Tibial nerve (tissue), 4 donors: Measurements from ENCODE around the gene TSPAN15. TPM values are rescaled to one million over a fixed set of nuclear protein-coding genes. Genes with fewer than 3 reads are reported as not detected.

Experiments used
- DNase-seq, 2 donors: peaks; one replicate each; pipeline ENCODE4 v3.0.0-alpha.2; 2019; ENCODE audit warnings: low spot score in 2 of 2
- H3K27ac ChIP-seq, 4 donors: fragments of 200-600 bp; sonication (generic) in 3 of 4; one replicate each; pipeline ENCODE4 v1.5.1; 2017 to 2019; ENCODE audit warnings: mild to moderate bottlenecking in 1 of 4
- H3K27me3 ChIP-seq, 2 donors: fragments of 200-600 bp; sonication (generic) in 1 of 2; one replicate each; pipeline versions ENCODE4 v1.5.1 to v1.6.0; 2017 to 2019
- H3K36me3 ChIP-seq, 3 donors: fragments of 200-600 bp; sonication (generic); one replicate each; pipeline ENCODE4 v1.5.1; 2018 to 2019
- H3K4me1 ChIP-seq, 4 donors: fragments of 200-600 bp; sonication (generic) in 3 of 4; one replicate each; pipeline ENCODE4 v1.5.1; 2017 to 2019
- H3K4me3 ChIP-seq, 4 donors: fragments of 200-600 bp; sonication (generic) in 3 of 4; one replicate each; pipeline ENCODE4 v1.5.1; 2017 to 2019; ENCODE audit warnings: mild to moderate bottlenecking in 1 of 4, moderate library complexity in 1 of 4
- H3K9me3 ChIP-seq, 4 donors: fragments of 200-600 bp; sonication (generic) in 3 of 4; one replicate each; pipeline ENCODE4 v1.5.1; 2017 to 2019
- CTCF ChIP-seq, 5 experiments: fragments of 200-600 bp in 3 of 5; fragments of 450-650 bp in 2 of 5; sonication (generic) in 3 of 5; IDR thresholded peaks; one replicate each; pipeline ENCODE4 v1.5.1; 2016 to 2019; ENCODE audit warnings: antibody characterized with exemption in 5 of 5, mild to moderate bottlenecking in 3 of 5, moderate library complexity in 2 of 5
- EP300 ChIP-seq, 2 donors: sonication (generic); formaldehyde crosslinking; IDR thresholded peaks; one replicate each; pipeline ENCODE4 v1.6.1; 2017; ENCODE audit warnings: antibody characterized with exemption in 2 of 2, mild to moderate bottlenecking in 1 of 2
- POLR2A ChIP-seq, 2 donors: fragments of 450-650 bp; IDR thresholded peaks; one replicate each; pipeline ENCODE4 v1.6.1; 2017; ENCODE audit warnings: antibody characterized with exemption in 2 of 2, mild to moderate bottlenecking in 2 of 2, moderate library complexity in 2 of 2
- WGBS, 2 donors: methylation state at CpG; one replicate each; pipeline ENCODE4 v1.1.5; 2018; 5-methylcytosine and 5-hydroxymethylcytosine counted together
- total RNA-seq, 4 donors: library from RNA; depleted of rRNA; stranded (reverse); fragments of >200 nt; gene quantifications; one replicate each; pipeline ENCODE4 v1.1.0, GENCODE V29; 2016

The TSPAN15 gene
- total RNA-seq, 4 donors from 2014 or later = 46.9 to 117 (median 92.7) TPM

GRCh38 chr10:69437321-69438259 is 13.7 kb upstream of the TSPAN15 start:
- Histone ChIP-seq H3K4me1 (peaks cover 0 to 14% (median 4%) of the 10 kb centered on the region in 4 donors), H3K27ac (peak overlapping the region in 1 of 4 donors; percentile 7), H3K4me3 (no peak overlapping the region), H3K36me3 (no peaks in the 10 kb centered on the region), H3K9me3 (no peaks in the 10 kb centered on the region), H3K27me3 (no peaks in the 10 kb centered on the region)
- TF ChIP-seq POLR2A (IDR thresholded peaks at IDR 0.05) = no peak
- TF ChIP-seq CTCF (IDR thresholded peaks at IDR 0.05) = no peak
- no peak for TF ChIP-seq EP300 (IDR thresholded peaks at IDR 0.05)
- DNase-seq = no peak
- 85 to 88% methylated on average over 13 of the region's 13 CpGs for WGBS, 2 donors

- Histone ChIP-seq H3K9me3 (no peaks in the 10 kb centered on the region), H3K4me3 (no peak overlapping the region), H3K4me1 (peaks cover 0 to 14% (median 4%) of the 10 kb centered on the region in 4 donors), H3K27ac (peak overlapping the region in 1 of 4 donors; percentile 9), H3K36me3 (no peaks in the 10 kb centered on the region), H3K27me3 (no peaks in the 10 kb centered on the region)
- 34 to 37% methylated on average over 10 of the region's 10 CpGs for whole genome bisulfite sequencing, 2 donors
- TF ChIP-seq EP300 (IDR thresholded peaks at IDR 0.05) = no peak
- no peak for TF ChIP-seq POLR2A (IDR thresholded peaks at IDR 0.05)
- no peak for TF ChIP-seq CTCF (IDR thresholded peaks at IDR 0.05)
- DNase-seq = no peak
Observed at GRCh38 chr10:69438536-69439349, 12.5 kb upstream of the TSPAN15 start.

- Histone ChIP-seq H3K9me3 (no peaks in the 10 kb centered on the region), H3K36me3 (no peaks in the 10 kb centered on the region), H3K4me1 (peaks cover 0 to 14% (median 4%) of the 10 kb centered on the region in 4 donors), H3K27me3 (no peaks in the 10 kb centered on the region), H3K4me3 (no peak overlapping the region), H3K27ac (no peak overlapping the region)
- no peak for DNase-seq
- no peak for TF ChIP-seq EP300 (IDR thresholded peaks at IDR 0.05)
- TF ChIP-seq POLR2A (IDR thresholded peaks at IDR 0.05) = no peak
- no peak for TF ChIP-seq CTCF (IDR thresholded peaks at IDR 0.05)
- WGBS, 2 donors = 53 to 70% methylated on average over 5 of the region's 5 CpGs
Observed at GRCh38 chr10:69439350-69439739, 11.9 kb upstream of the TSPAN15 start.

- WGBS, 2 donors = 60 to 70% methylated on average over 5 of the region's 5 CpGs
- Histone ChIP-seq H3K36me3 (no peaks in the 10 kb centered on the region), H3K4me3 (no peak overlapping the region), H3K9me3 (no peaks in the 10 kb centered on the region), H3K27ac (no peak overlapping the region), H3K27me3 (no peaks in the 10 kb centered on the region), H3K4me1 (peaks cover 0 to 14% (median 4%) of the 10 kb centered on the region in 4 donors)
- no peak for DNase-seq
- TF ChIP-seq EP300 (IDR thresholded peaks at IDR 0.05) (no peak), POLR2A (IDR thresholded peaks at IDR 0.05) (no peak), CTCF (IDR thresholded peaks at IDR 0.05) (no peak)
Observed at GRCh38 chr10:69439813-69440506, 11.3 kb upstream of the TSPAN15 start.
